ENCODE results near the gene PAPPA2.

PAPPA2 gene

GRCh38 chr1:176648556-176648955 is 185.6 kb downstream of the PAPPA2 start:
- in situ Hi-C loops (cut with HindIII; ENCODE audit: low sequenced_read_pairs) = no loop called here
- TF ChIP-seq CTCF (IDR thresholded peaks at IDR 0.05; ENCODE audit: low read depth, low read length, missing control alignments) = no peak
- no peak overlapping the region for H3K4me3 ChIP-seq (ENCODE audit: low read depth, low read length)
- no peak for DNase-seq (ENCODE audit: low read depth)

GRCh38 chr1:176656257-176656995 is 193.5 kb downstream of the PAPPA2 start:
- H3K4me3 ChIP-seq (ENCODE audit: low read depth, low read length) = no peak overlapping the region
- peak; percentile 17 for TF ChIP-seq CTCF (IDR thresholded peaks at IDR 0.05; ENCODE audit: low read depth, low read length, missing control alignments)
- peak; percentile 86 for DNase-seq (ENCODE audit: low read depth)
- in situ Hi-C loops (cut with HindIII; ENCODE audit: low sequenced_read_pairs) = no loop called here

GRCh38 chr1:176669782-176670181 is 206.8 kb downstream of the PAPPA2 start:
- no peak for DNase-seq (ENCODE audit: low read depth)
- in situ Hi-C loops (cut with HindIII; ENCODE audit: low sequenced_read_pairs) = no loop called here
- H3K4me3 ChIP-seq (ENCODE audit: low read depth, low read length) = no peak overlapping the region
- TF ChIP-seq CTCF (IDR thresholded peaks at IDR 0.05; ENCODE audit: low read depth, low read length, missing control alignments) = no peak

- no peak overlapping the region for H3K4me3 ChIP-seq (ENCODE audit: low read depth, low read length)
- no peak for TF ChIP-seq CTCF (IDR thresholded peaks at IDR 0.05; ENCODE audit: low read depth, low read length, missing control alignments)
- in situ Hi-C loops (cut with HindIII; ENCODE audit: low sequenced_read_pairs) = no loop called here
These were observed 207.9 kb downstream of the PAPPA2 start for GRCh38 chr1:176670853-176671252.

GRCh38 chr1:176682830-176683535 is 220.0 kb downstream of the PAPPA2 start:
- no peak overlapping the region for H3K4me3 ChIP-seq (ENCODE audit: low read depth, low read length)
- in situ Hi-C loops (cut with HindIII; ENCODE audit: low sequenced_read_pairs) = no loop called here
- no peak for TF ChIP-seq CTCF (IDR thresholded peaks at IDR 0.05; ENCODE audit: low read depth, low read length, missing control alignments)
- no peak for DNase-seq (ENCODE audit: low read depth)

More at GRCh38 chr1:176670853-176671252, 207.9 kb downstream of the PAPPA2 start:
- DNase-seq (ENCODE audit: low read depth) = no peak

GRCh38 chr1:176691251-176692228 is 228.6 kb downstream of the PAPPA2 start:
- TF ChIP-seq CTCF (IDR thresholded peaks at IDR 0.05; ENCODE audit: low read depth, low read length, missing control alignments) = peak; percentile 73
- in situ Hi-C loops (cut with HindIII; ENCODE audit: low sequenced_read_pairs) = no loop called here
- DNase-seq (ENCODE audit: low read depth) = peak; percentile 32

More at GRCh38 chr1:176691251-176692228, 228.6 kb downstream of the PAPPA2 start:
- H3K4me3 ChIP-seq (ENCODE audit: low read depth, low read length) = no peak overlapping the region
